OCI-LY1 (cell line): ENCODE results near the gene AFAP1L1.

Experiments
- H2AFZ ChIP-seq: fragments of 200-600 bp; sonication (generic), shearing (Covaris generic); 2 replicates; pipeline ENCODE4 v1.6.0; 2014; ENCODE audit warnings: antibody characterized with exemption, mild to moderate bottlenecking, low read length
- H3F3A ChIP-seq: fragments of 200-600 bp; sonication (generic), shearing (Covaris generic); 2 replicates; pipeline ENCODE4 v1.6.0; 2014; ENCODE audit warnings: mild to moderate bottlenecking, antibody characterized with exemption, low read length, moderate library complexity; ENCODE audit not compliant: insufficient read depth
- H3K27ac ChIP-seq: fragments of 200-600 bp; sonication (generic); 2 replicates; pipeline ENCODE4 v1.5.1; 2014; ENCODE audit warnings: low read length, mixed run types, mild to moderate bottlenecking, low read depth; ENCODE audit not compliant: poor library complexity, severe bottlenecking
- H3K27me3 ChIP-seq: fragments of 200-600 bp; sonication (generic); 2 replicates; pipeline ENCODE4 v1.6.0; 2014; ENCODE audit warnings: antibody characterized with exemption, mild to moderate bottlenecking, low read length, moderate library complexity; ENCODE audit not compliant: insufficient read depth
- H3K36me3 ChIP-seq: fragments of 200-600 bp; sonication (generic); 2 replicates; pipeline ENCODE4 v1.6.1; 2014; ENCODE audit warnings: mild to moderate bottlenecking, antibody characterized with exemption, low read length, moderate library complexity, mixed read lengths; ENCODE audit not compliant: insufficient read depth
- H3K4me1 ChIP-seq: fragments of 200-600 bp; sonication (generic); 2 replicates; pipeline ENCODE4 v1.5.1; 2014; ENCODE audit warnings: mild to moderate bottlenecking, low read length, moderate library complexity; ENCODE audit not compliant: insufficient read depth, severe bottlenecking
- H3K4me2 ChIP-seq: fragments of 200-600 bp; sonication (generic), shearing (Covaris generic); 2 replicates; pipeline ENCODE4 v1.6.1; 2014; ENCODE audit warnings: low read length
- H3K4me3 ChIP-seq: fragments of 200-600 bp; sonication (generic); 2 replicates; pipeline ENCODE4 v1.5.1; 2014; ENCODE audit warnings: low read length, low read depth, mild to moderate bottlenecking, mixed read lengths; ENCODE audit not compliant: poor library complexity, severe bottlenecking
- H3K79me2 ChIP-seq: fragments of 200-600 bp; shearing (Covaris generic); 2 replicates; pipeline ENCODE4 v1.6.1; 2016; ENCODE audit warnings: mixed run types, low read length, mixed read lengths; ENCODE audit not compliant: insufficient read depth
- H3K9ac ChIP-seq: fragments of 200-600 bp; sonication (generic), shearing (Covaris generic); 2 replicates; pipeline ENCODE4 v1.6.1; 2014; ENCODE audit warnings: mild to moderate bottlenecking, low read length, mixed read lengths
- H3K9me2 ChIP-seq: fragments of 200-600 bp; sonication (generic), shearing (Covaris generic); 2 replicates; pipeline ENCODE4 v1.6.1; 2014; ENCODE audit warnings: low read depth, mild to moderate bottlenecking, low read length, mixed read lengths
- H3K9me3 ChIP-seq: fragments of 200-600 bp; shearing (Covaris generic); 2 replicates; pipeline ENCODE4 v1.6.1; 2014; ENCODE audit warnings: low read length, mixed read lengths
- H4K20me1 ChIP-seq: fragments of 200-600 bp; sonication (generic), shearing (Covaris generic); 2 replicates; pipeline ENCODE4 v1.6.0; 2016; ENCODE audit warnings: mild to moderate bottlenecking, low read length; ENCODE audit not compliant: insufficient read depth
- EZH2 ChIP-seq: fragments of 200-600 bp; sonication (generic), shearing (Covaris generic); IDR thresholded peaks from 2 replicates; pipeline ENCODE4 v1.8.0; 2017; ENCODE audit warnings: borderline replicate concordance, mixed run types, mild to moderate bottlenecking, antibody characterized with exemption, low read length, moderate library complexity, mixed read lengths
- TF ChIP-seq, protein P1 (sequence below): fragments of 200-600 bp; sonication (generic), shearing (Covaris generic); IDR thresholded peaks from 2 replicates; pipeline ENCODE4 v1.5.1; 2017; ENCODE audit warnings: mild to moderate bottlenecking, antibody characterized with exemption, low read length, moderate library complexity, mixed read lengths

The AFAP1L1 gene

DNA sequence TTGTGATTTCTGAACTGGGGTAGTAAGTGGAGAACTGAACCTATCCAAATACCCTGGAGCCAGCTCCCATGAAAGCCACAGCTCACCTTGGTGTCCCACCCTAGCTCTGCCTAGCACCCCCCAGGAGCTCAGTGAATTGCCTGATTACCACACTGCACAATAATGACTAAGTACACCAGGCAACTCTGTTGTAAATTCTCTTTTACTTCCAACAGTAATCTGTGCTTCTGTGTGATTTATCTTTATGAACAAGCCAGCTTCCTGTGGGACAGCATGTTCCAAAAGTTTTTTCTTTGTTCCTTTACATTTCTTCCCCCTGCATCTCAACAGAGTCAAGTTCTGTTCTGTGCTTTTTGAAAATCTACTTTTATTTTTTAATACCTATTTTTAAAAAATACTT lies 51.6 kb downstream of the AFAP1L1 start:
- Histone ChIP-seq H3F3A (no peaks in the 10 kb centered on the region), H4K20me1 (no peaks in the 10 kb centered on the region), H3K4me1 (no peaks in the 10 kb centered on the region), H3K4me2 (no peak overlapping the region), H3K9me3 (no peaks in the 10 kb centered on the region), H2AFZ (no peak overlapping the region), H3K27ac (no peak overlapping the region), H3K27me3 (peaks cover 4% of the 10 kb centered on the region; the same call in 1 of the 2 replicates), H3K4me3 (no peak overlapping the region), H3K9ac (no peak overlapping the region), H3K9me2 (no peaks in the 10 kb centered on the region), H3K79me2 (no peaks in the 10 kb centered on the region), H3K36me3 (no peaks in the 10 kb centered on the region)
- TF ChIP-seq, protein P1, sequence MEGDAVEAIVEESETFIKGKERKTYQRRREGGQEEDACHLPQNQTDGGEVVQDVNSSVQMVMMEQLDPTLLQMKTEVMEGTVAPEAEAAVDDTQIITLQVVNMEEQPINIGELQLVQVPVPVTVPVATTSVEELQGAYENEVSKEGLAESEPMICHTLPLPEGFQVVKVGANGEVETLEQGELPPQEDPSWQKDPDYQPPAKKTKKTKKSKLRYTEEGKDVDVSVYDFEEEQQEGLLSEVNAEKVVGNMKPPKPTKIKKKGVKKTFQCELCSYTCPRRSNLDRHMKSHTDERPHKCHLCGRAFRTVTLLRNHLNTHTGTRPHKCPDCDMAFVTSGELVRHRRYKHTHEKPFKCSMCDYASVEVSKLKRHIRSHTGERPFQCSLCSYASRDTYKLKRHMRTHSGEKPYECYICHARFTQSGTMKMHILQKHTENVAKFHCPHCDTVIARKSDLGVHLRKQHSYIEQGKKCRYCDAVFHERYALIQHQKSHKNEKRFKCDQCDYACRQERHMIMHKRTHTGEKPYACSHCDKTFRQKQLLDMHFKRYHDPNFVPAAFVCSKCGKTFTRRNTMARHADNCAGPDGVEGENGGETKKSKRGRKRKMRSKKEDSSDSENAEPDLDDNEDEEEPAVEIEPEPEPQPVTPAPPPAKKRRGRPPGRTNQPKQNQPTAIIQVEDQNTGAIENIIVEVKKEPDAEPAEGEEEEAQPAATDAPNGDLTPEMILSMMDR = no peak
- no peak for TF ChIP-seq EZH2

DNA sequence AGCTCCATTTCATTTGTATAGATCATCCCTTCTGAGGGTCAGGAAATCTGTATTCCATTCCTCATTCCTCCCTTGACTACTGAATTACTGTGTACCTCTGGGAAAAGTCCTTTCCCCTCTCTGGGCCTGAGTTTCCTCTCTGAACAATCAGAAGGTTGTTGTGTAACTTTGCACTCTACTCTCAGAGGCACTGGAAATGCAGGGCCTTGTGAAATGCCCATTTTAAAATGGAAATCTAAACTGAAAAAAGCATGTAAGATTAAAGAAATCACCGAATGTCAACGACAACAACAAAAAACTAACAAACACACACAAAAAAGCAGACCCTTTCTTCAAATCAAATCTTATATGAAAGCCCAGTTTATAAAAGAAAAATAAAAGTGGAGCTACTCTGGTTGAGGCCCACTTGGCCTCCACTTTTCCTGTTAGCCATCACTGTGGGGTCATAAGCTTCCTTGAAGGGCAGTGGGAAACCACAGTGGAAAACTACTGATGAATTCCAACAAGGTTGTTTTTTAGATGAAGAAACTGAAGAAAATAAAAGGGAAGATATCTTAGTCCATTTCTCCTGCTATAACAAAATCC lies 52.1 kb downstream of the AFAP1L1 start:
- Histone ChIP-seq H3K79me2 (no peaks in the 10 kb centered on the region), H3K9me2 (no peaks in the 10 kb centered on the region), H3K4me2 (no peak overlapping the region), H4K20me1 (no peaks in the 10 kb centered on the region), H3F3A (no peaks in the 10 kb centered on the region), H3K4me3 (no peak overlapping the region), H3K4me1 (no peaks in the 10 kb centered on the region), H2AFZ (no peak overlapping the region), H3K27me3 (peaks cover 4% of the 10 kb centered on the region; the same call in 1 of the 2 replicates), H3K36me3 (no peaks in the 10 kb centered on the region), H3K27ac (no peak overlapping the region), H3K9me3 (no peaks in the 10 kb centered on the region), H3K9ac (no peak overlapping the region)
- no peak for TF ChIP-seq EZH2
- TF ChIP-seq, protein P1 = no peak

DNA sequence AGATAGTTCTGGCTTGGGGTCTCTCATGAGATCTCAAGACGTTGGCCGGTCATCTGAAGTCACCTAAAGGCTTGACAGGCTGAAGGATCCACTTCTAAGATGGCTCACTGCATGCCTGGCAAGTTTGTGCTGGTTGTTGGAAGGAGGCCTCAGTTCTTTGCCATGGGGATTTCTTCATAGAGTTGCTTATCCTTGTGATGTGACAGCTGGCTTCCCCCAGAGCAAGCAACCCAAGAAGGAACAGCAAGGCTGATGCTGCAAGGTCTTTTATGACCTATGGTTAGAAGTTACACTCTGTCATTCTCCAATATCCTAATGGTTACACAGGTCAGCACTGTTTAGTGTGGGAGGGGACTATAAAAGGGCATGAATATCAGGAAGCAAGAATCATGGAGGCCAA lies 53.0 kb downstream of the AFAP1L1 start:
- H3K27me3 ChIP-seq = peaks cover 7% of the 10 kb centered on the region; the same call in 1 of the 2 replicates
- no peak for TF ChIP-seq EZH2
- H3F3A ChIP-seq = no peaks in the 10 kb centered on the region
- no peak overlapping the region for H3K27ac ChIP-seq
- no peaks in the 10 kb centered on the region for H3K9me2 ChIP-seq
- H3K9ac ChIP-seq = no peak overlapping the region
- H3K36me3 ChIP-seq = no peaks in the 10 kb centered on the region
- no peak overlapping the region for H3K4me2 ChIP-seq
- no peak overlapping the region for H3K4me3 ChIP-seq
- no peaks in the 10 kb centered on the region for H3K4me1 ChIP-seq
- H2AFZ ChIP-seq = no peak overlapping the region
- no peaks in the 10 kb centered on the region for H4K20me1 ChIP-seq
- H3K79me2 ChIP-seq = no peaks in the 10 kb centered on the region
- H3K9me3 ChIP-seq = no peaks in the 10 kb centered on the region

DNA sequence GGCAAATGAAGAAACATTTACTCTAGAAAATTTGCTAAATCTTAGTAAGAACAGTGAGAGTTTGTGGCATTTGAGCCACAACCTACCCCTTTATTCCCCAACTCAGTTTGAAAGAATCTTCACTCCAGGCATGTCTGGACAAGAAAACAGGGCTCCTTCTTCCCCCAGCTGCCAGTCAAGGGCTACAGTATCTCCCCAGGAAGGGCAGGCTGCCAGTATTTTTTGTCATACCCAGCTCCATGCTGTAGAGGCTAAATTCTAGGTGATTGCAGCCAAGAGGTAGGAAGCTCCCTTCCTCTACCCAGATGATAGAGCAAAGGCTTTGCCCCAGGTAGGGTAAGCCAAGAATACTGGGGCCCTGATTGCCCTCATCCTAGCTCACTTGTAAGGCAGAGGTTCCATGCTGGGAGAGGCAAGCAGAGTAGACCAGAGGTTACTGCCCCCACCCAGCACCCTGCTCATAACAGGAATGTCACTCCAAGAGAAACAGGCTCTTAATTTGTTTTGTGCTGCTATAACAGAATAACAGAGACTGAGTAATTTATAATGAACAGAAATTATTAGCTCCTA lies 53.6 kb downstream of the AFAP1L1 start:
- no peak overlapping the region for H3K9ac ChIP-seq
- no peaks in the 10 kb centered on the region for H3K79me2 ChIP-seq
- H3F3A ChIP-seq = no peaks in the 10 kb centered on the region
- H3K9me2 ChIP-seq = no peaks in the 10 kb centered on the region
- H3K4me3 ChIP-seq = no peak overlapping the region
- H3K4me2 ChIP-seq = no peak overlapping the region
- H3K9me3 ChIP-seq = no peaks in the 10 kb centered on the region
- H2AFZ ChIP-seq = no peak overlapping the region
- H3K27me3 ChIP-seq = peaks cover 7% of the 10 kb centered on the region; the same call in 1 of the 2 replicates
- TF ChIP-seq, protein P1 = no peak
- TF ChIP-seq EZH2 = no peak
- no peaks in the 10 kb centered on the region for H4K20me1 ChIP-seq
- H3K27ac ChIP-seq = no peak overlapping the region
- H3K36me3 ChIP-seq = no peaks in the 10 kb centered on the region
- H3K4me1 ChIP-seq = no peaks in the 10 kb centered on the region
